GM12892 (cell line): ENCODE measurements around the gene SLC13A3.

Source experiments
- POLR2A ChIP-seq: IDR thresholded peaks from 2 replicates; pipeline ENCODE4 v1.6.1; 2011; ENCODE audit warnings: low read depth, low read length, control low read depth
- POLR2AphosphoS5 ChIP-seq: IDR thresholded peaks from 2 replicates; pipeline ENCODE4 v1.6.1; 2011; ENCODE audit warnings: low read depth, low read length, control low read depth

- TF ChIP-seq POLR2AphosphoS5 = no peak
- TF ChIP-seq POLR2A = no peak
These were observed 105.5 kb downstream of the SLC13A3 start for GRCh38 chr20:46545827-46546138.
